ENCODE data around the gene PPP6R1. TPM values are rescaled to one million over a fixed set of nuclear protein-coding genes. Genes with fewer than 3 reads are reported as not detected.

The PPP6R1 gene
- total RNA-seq, 2 experiments from 2014 or later = 89.6 to 161 TPM

- Histone ChIP-seq H4K20me1 (ENCODE audit: insufficient read depth, low read length) (no peaks in the 10 kb centered on the region), H3K36me3 (ENCODE audit: insufficient read depth, low read length) (peaks cover 75% of the 10 kb centered on the region), H3K4me3 (ENCODE audit: low read depth, low read length, poor library complexity, severe bottlenecking) (no peak overlapping the region), H3K4me1 (ENCODE audit: insufficient read depth, low read length, poor library complexity, severe bottlenecking) (peaks cover 4% of the 10 kb centered on the region), H3K27ac (ENCODE audit: low read depth, low read length, poor library complexity, severe bottlenecking) (no peak overlapping the region), H3K9me2 (ENCODE audit: insufficient read depth, low read length) (no peaks in the 10 kb centered on the region), H3K4me2 (ENCODE audit: low read length) (no peak overlapping the region), H3K79me2 (ENCODE audit: insufficient read depth, low read depth, low read length) (peaks cover 10% of the 10 kb centered on the region; the same call in 1 of the 2 replicates), H3K9me3 (ENCODE audit: low read length) (no peaks in the 10 kb centered on the region), H2AFZ (ENCODE audit: low read length) (no peak overlapping the region)
- DNase-seq (ENCODE audit: low spot score) = no peak
- no peak for TF ChIP-seq EZH2phosphoT487 (IDR thresholded peaks at IDR 0.05; ENCODE audit: borderline replicate concordance, low read depth, low read length)
- CTCF ChIA-PET (ENCODE audit: unreplicated experiment) = no interaction called here
- POLR2A ChIA-PET = no interaction called here
- BruUV-seq (replicated peaks) = no TSS peak
- intact Hi-C loops (cut with micrococcal nuclease; ENCODE audit: unreplicated experiment) = no loop called here
These were observed 7.6 kb upstream of the PPP6R1 start for GRCh38 chr19:55266404-55266803.

GRCh38 chr19:55265723-55266386 is 7.0 kb upstream of the PPP6R1 start:
- ChIA-PET CTCF (ENCODE audit: unreplicated experiment) (no interaction called here), POLR2A (no interaction called here)
- no peak overlapping the region for H3K4me3 ChIP-seq (ENCODE audit: low read depth, low read length, poor library complexity, severe bottlenecking)
- no peak overlapping the region for H2AFZ ChIP-seq (ENCODE audit: low read length)
- H3K27ac ChIP-seq (ENCODE audit: low read depth, low read length, poor library complexity, severe bottlenecking) = no peak overlapping the region
- peaks cover 10% of the 10 kb centered on the region; the same call in 1 of the 2 replicates for H3K79me2 ChIP-seq (ENCODE audit: insufficient read depth, low read depth, low read length)
- H3K4me2 ChIP-seq (ENCODE audit: low read length) = no peak overlapping the region
- TF ChIP-seq, protein P1, sequence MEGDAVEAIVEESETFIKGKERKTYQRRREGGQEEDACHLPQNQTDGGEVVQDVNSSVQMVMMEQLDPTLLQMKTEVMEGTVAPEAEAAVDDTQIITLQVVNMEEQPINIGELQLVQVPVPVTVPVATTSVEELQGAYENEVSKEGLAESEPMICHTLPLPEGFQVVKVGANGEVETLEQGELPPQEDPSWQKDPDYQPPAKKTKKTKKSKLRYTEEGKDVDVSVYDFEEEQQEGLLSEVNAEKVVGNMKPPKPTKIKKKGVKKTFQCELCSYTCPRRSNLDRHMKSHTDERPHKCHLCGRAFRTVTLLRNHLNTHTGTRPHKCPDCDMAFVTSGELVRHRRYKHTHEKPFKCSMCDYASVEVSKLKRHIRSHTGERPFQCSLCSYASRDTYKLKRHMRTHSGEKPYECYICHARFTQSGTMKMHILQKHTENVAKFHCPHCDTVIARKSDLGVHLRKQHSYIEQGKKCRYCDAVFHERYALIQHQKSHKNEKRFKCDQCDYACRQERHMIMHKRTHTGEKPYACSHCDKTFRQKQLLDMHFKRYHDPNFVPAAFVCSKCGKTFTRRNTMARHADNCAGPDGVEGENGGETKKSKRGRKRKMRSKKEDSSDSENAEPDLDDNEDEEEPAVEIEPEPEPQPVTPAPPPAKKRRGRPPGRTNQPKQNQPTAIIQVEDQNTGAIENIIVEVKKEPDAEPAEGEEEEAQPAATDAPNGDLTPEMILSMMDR (conservative IDR thresholded peaks at IDR 0.05; ENCODE audit: low read length) = no peak
- no peak for TF ChIP-seq EZH2phosphoT487 (IDR thresholded peaks at IDR 0.05; ENCODE audit: borderline replicate concordance, low read depth, low read length)
- BruUV-seq (replicated peaks) = no TSS peak
- H3K9me3 ChIP-seq (ENCODE audit: low read length) = no peaks in the 10 kb centered on the region
- H4K20me1 ChIP-seq (ENCODE audit: insufficient read depth, low read length) = no peaks in the 10 kb centered on the region
- no peak for DNase-seq (ENCODE audit: low spot score)
- peaks cover 6% of the 10 kb centered on the region for H3K4me1 ChIP-seq (ENCODE audit: insufficient read depth, low read length, poor library complexity, severe bottlenecking)
- intact Hi-C loops (cut with micrococcal nuclease; ENCODE audit: unreplicated experiment) = no loop called here
- no peaks in the 10 kb centered on the region for H3K9me2 ChIP-seq (ENCODE audit: insufficient read depth, low read length)
- peaks cover 70% of the 10 kb centered on the region for H3K36me3 ChIP-seq (ENCODE audit: insufficient read depth, low read length)

GRCh38 chr19:55265173-55265572 is 6.4 kb upstream of the PPP6R1 start:
- Histone ChIP-seq H3K36me3 (ENCODE audit: insufficient read depth, low read length) (peaks cover 63% of the 10 kb centered on the region), H3K79me2 (ENCODE audit: insufficient read depth, low read depth, low read length) (peaks cover 10% of the 10 kb centered on the region; the same call in 1 of the 2 replicates), H3K9me3 (ENCODE audit: low read length) (no peaks in the 10 kb centered on the region), H2AFZ (ENCODE audit: low read length) (no peak overlapping the region), H3K4me1 (ENCODE audit: insufficient read depth, low read length, poor library complexity, severe bottlenecking) (peaks cover 13% of the 10 kb centered on the region), H3K4me2 (ENCODE audit: low read length) (no peak overlapping the region), H3K27ac (ENCODE audit: low read depth, low read length, poor library complexity, severe bottlenecking) (no peak overlapping the region), H3K9me2 (ENCODE audit: insufficient read depth, low read length) (no peaks in the 10 kb centered on the region), H3K4me3 (ENCODE audit: low read depth, low read length, poor library complexity, severe bottlenecking) (no peak overlapping the region), H4K20me1 (ENCODE audit: insufficient read depth, low read length) (no peaks in the 10 kb centered on the region)
- BruUV-seq (replicated peaks) = no TSS peak
- DNase-seq (ENCODE audit: low spot score) = no peak
- intact Hi-C loops (cut with micrococcal nuclease; ENCODE audit: unreplicated experiment) = no loop called here
- POLR2A ChIA-PET = no interaction called here
- no peak for TF ChIP-seq EZH2phosphoT487 (IDR thresholded peaks at IDR 0.05; ENCODE audit: borderline replicate concordance, low read depth, low read length)
- TF ChIP-seq, protein P1 (conservative IDR thresholded peaks at IDR 0.05; ENCODE audit: low read length) = no peak
- CTCF ChIA-PET (ENCODE audit: unreplicated experiment) = no interaction called here

Data from OCI-LY7 (cell line).